Heart right ventricle (tissue), 16 donors: Measurements from ENCODE around the gene CAPN5. TPM values are rescaled to one million over a fixed set of nuclear protein-coding genes. Genes with fewer than 3 reads are reported as not detected.
A peak's percentile ranks its signal among the peaks of the same experiment; 100 is the strongest.

ENCODE experiments used
- ATAC-seq, 8 donors: fragments of 200-7000 bp; cut with Tn5 transposase; one replicate each; pipeline ENCODE4 v1.9.1; 2020; ENCODE audit warnings: mild to moderate bottlenecking in 8 of 8, moderate library complexity in 8 of 8, moderate number of reproducible peaks in 1 of 8
- DNase-seq, 2 donors: peaks; one replicate each; pipeline ENCODE4 v3.0.0-alpha.2; 2020
- H3K27ac ChIP-seq, 10 donors: fragments of 200-600 bp; sonication (generic) in 2 of 10; one replicate each; pipeline versions ENCODE4 v1.5.0 to v1.8.0; 2020 to 2022; ENCODE audit warnings: mild to moderate bottlenecking in 3 of 10
- H3K27me3 ChIP-seq, 7 donors: fragments of 200-600 bp; one replicate each; pipeline ENCODE4 v1.8.0; 2021 to 2022; ENCODE audit warnings: mild to moderate bottlenecking in 2 of 7
- H3K36me3 ChIP-seq, 9 donors: fragments of 200-600 bp; sonication (generic) in 1 of 9; one replicate each; pipeline versions ENCODE4 v1.5.0 to v1.8.0; 2020 to 2022; ENCODE audit warnings: mild to moderate bottlenecking in 2 of 9
- H3K4me1 ChIP-seq, 9 donors: fragments of 200-600 bp; sonication (generic) in 1 of 9; one replicate each; pipeline versions ENCODE4 v1.5.0 to v1.8.0; 2020 to 2022; ENCODE audit warnings: mild to moderate bottlenecking in 4 of 9
- H3K4me3 ChIP-seq, 10 donors: fragments of 200-600 bp; sonication (generic) in 2 of 10; one replicate each; pipeline versions ENCODE4 v1.5.0 to v1.8.0; 2020 to 2022; ENCODE audit warnings: mild to moderate bottlenecking in 7 of 10, moderate library complexity in 2 of 10
- H3K9me3 ChIP-seq, 11 donors: fragments of 200-600 bp in 10 of 11; sonication (generic) in 2 of 11; one replicate each; pipeline versions ENCODE4 v1.5.0 to v1.8.0; 2013 to 2022; ENCODE audit warnings: mild to moderate bottlenecking in 2 of 11, control low read depth in 1 of 11, moderate library complexity in 1 of 11
- CTCF ChIP-seq, 9 donors: fragments of 200-600 bp; sonication (generic) in 2 of 9; IDR thresholded peaks; one replicate each; pipeline versions ENCODE4 v1.5.0 to v1.8.0; 2021 to 2022; ENCODE audit warnings: antibody characterized with exemption in 9 of 9, mild to moderate bottlenecking in 5 of 9, moderate library complexity in 1 of 9
- WGBS, 2 donors: extraction: QIAGEN DNeasy Blood & Tissue Kit; methylation state at CpG; one replicate each; pipeline ENCODE4 v1.1.7; 2013; ENCODE audit warnings: inconsistent platforms in 1 of 2; 5-methylcytosine and 5-hydroxymethylcytosine counted together
- intact Hi-C, 10 donors: fragments of 100-400 bp; cut with DNase I; formaldehyde crosslinking; loops; one replicate each; pipeline versions ENCODE4 v1.11.1 to v1.14.2; 2022
- polyA plus RNA-seq, 2 donors: library from polyadenylated mRNA; stranded (reverse); fragments of 200-250 nt; gene quantifications; one replicate each; pipeline ENCODE4 v1.2.3, GENCODE V29; 2013
- total RNA-seq, 10 donors: library from RNA; stranded (reverse); fragmentation: NEBNext Ultra II Directional in 3 of 10; extraction: Animal tissue kit (Norgen Biotek cat#: 25700) in 3 of 10; gene quantifications; one replicate each; pipeline versions ENCODE4 v1.2.1 to v1.2.4, GENCODE V29; 2021 to 2023
- donor health status: Arrhythmogenic right ventricular cardiomyopathy.
- donor health status: ischemic (EF 13 %, LVEDD 7.1; RV severe dilation, severe dysfunction).
- donor health status: healthy with polysubstance abuse.
- donor health status: DM: no; HTN: yes; CAD: no.
- donor health status: DM: no; HTN: no; CAD: no.
- donor health status: ischemic (EF 25% LVEDD 6.9; RV normal size, moderate dysfunction).
- donor health status: ischemic (EF 25% LVEDD 5.7; RV mildly dilated, moderate dysfunction).
- donor health status: healthy.
- donor health status: DM: yes; HTN: yes; CAD: no.
- donor health status: Ischemic cardiomyopathy.
- donor health status: ischemic (EF 35%, LVEDD 5.7; RV mildly dilated, moderate dysfunction).
- donor health status: nonischemic (EF 11% LVEDD 7.7; RV severe dilation, severe dysfunction).
- donor health status: DM: yes; HTN: yes; CAD: no.
- donor health status: PGD.
- donor health status: ischemic (EF 29% LVEDD 5.4; RV normal size, mild dysfunction).
- donor health status: nonischemic (EF 23%, LVEDD 6.1; RV moderate dilation, normal function).

The CAPN5 gene
- total and polyA plus RNA-seq, 12 donors, result 1.8 to 3.6 (median 2.6) TPM

DNA sequence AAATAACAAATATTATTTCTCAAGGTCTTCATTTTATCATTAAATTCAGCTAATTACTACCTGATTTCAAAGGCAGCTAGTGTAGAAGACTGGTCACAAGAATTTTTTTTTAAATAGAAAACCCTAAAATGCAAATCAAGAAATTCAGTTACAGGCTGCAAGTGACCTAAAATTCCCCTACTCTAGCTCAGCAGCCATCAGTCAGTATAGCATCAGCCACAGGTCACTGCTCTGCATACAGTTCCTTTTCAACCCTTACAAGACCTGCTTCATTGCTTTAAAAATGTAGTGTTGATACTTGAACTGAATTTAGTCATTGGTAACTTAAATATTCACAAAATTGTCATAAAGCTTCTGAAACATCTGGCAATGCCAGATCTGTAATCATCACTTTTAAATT lies 42.0 kb upstream of the CAPN5 start:
- intact Hi-C loops, result no loop called here
- DNase-seq (no peak), ATAC-seq (no peak)
- Histone ChIP-seq H3K36me3 (peaks cover 0 to 32% (median 0%) of the 10 kb centered on the region in 9 donors), H3K27ac (no peak overlapping the region), H3K4me1 (peaks cover 0 to 6% (median 0%) of the 10 kb centered on the region in 9 donors), H3K27me3 (peaks cover 0 to 3% (median 0%) of the 10 kb centered on the region in 7 donors), H3K4me3 (no peak overlapping the region), H3K9me3 (no peaks in the 10 kb centered on the region)
- no peak for TF ChIP-seq CTCF (IDR thresholded peaks at IDR 0.05)

DNA sequence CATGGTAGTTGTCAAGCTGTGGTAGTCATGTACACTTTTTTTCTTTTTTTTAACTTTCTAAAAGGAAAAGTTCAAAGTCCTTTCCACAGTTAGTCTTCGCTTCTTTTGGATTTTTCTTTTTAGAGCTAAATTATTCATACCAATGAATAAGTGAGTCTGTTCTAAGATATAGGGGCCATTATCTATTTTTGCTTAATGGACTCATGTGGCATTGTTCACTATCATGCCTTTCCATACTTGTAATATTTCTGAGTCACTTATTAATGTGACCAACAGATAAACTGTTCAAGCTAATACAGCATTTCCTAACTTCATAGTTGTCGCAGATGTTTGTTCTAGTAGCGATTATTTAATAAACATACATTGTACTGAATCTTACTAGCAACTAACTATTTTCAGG lies 40.5 kb upstream of the CAPN5 start:
- no peak for ATAC-seq
- no peak overlapping the region for H3K4me3 ChIP-seq
- TF ChIP-seq CTCF (IDR thresholded peaks at IDR 0.05), result no peak
- H3K27ac ChIP-seq, result peak overlapping the region in 1 of 10 donors; percentile 14
- 94 to 95% methylated on average over 3 of the region's 3 CpGs for WGBS, 2 donors
- H3K4me1 ChIP-seq, result peaks cover 0 to 6% (median 0%) of the 10 kb centered on the region in 9 donors
- no peak for DNase-seq
- H3K9me3 ChIP-seq, result no peaks in the 10 kb centered on the region
- H3K36me3 ChIP-seq, result peaks cover 0 to 17% (median 0%) of the 10 kb centered on the region in 9 donors
- intact Hi-C loops, result no loop called here
- peaks cover 0 to 17% (median 6%) of the 10 kb centered on the region in 7 donors for H3K27me3 ChIP-seq

GRCh38 chr11:77026743-77027142 lies 40.0 kb upstream of the CAPN5 start:
- Histone ChIP-seq H3K27ac (peak overlapping the region in 3 of 10 donors; percentile 14 to 45 (median 42)), H3K4me3 (no peak overlapping the region), H3K36me3 (peaks cover 0 to 12% (median 0%) of the 10 kb centered on the region in 9 donors), H3K4me1 (peaks cover 0 to 6% (median 0%) of the 10 kb centered on the region in 9 donors), H3K27me3 (peaks cover 0 to 22% (median 11%) of the 10 kb centered on the region in 7 donors), H3K9me3 (no peaks in the 10 kb centered on the region)
- ATAC-seq (peak in 7 of 8 donors; percentile 64 to 92 (median 74)), DNase-seq (no peak)
- intact Hi-C loops, result no loop called here
- TF ChIP-seq CTCF (IDR thresholded peaks at IDR 0.05), result no peak
- WGBS, 2 donors, result 56 to 67% methylated on average over 2 of the region's 2 CpGs

DNA sequence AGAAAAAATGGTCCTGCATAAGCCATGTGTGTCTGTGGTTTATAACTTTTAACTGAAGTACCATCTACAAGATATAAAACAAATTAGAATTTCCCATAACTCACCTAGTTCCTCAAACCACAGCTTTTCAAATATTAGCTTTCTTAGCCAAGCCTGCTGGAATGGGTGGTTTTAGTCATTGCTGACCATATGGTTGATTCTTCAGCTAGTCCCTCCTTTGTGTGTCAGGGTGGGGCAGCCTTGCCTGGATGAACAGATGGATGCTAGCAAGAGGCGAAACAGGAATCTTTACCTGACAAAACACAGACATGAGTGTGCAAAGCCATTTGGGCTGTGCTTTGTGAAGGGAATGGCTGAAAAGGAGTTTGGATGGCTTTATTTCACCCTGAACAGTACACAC lies 39.5 kb upstream of the CAPN5 start:
- Histone ChIP-seq H3K36me3 (peaks cover 0 to 7% (median 0%) of the 10 kb centered on the region in 9 donors), H3K27me3 (peaks cover 0 to 23% (median 13%) of the 10 kb centered on the region in 7 donors), H3K4me3 (no peak overlapping the region), H3K4me1 (peaks cover 0 to 6% (median 0%) of the 10 kb centered on the region in 9 donors), H3K9me3 (no peaks in the 10 kb centered on the region), H3K27ac (peak overlapping the region in 2 of 10 donors; percentile 42 to 45)
- DNase-seq, result no peak
- intact Hi-C loops, result no loop called here
- WGBS, 2 donors, result 84 to 90% methylated on average over 1 of the region's 1 CpG
- TF ChIP-seq CTCF (IDR thresholded peaks at IDR 0.05), result no peak
- no peak for ATAC-seq
